HepG2 (cell line): ENCODE results near the gene GP1BA. TPM values are rescaled to one million over a fixed set of nuclear protein-coding genes. Genes with fewer than 3 reads are reported as not detected.

Experiments
- ATAD3A ChIP-seq: sonication (generic); formaldehyde crosslinking; IDR thresholded peaks from 2 replicates; pipeline ENCODE4 v1.4.0; 2020; ENCODE audit warnings: missing genetic modification reagents
- BHLHE40 ChIP-seq: IDR thresholded peaks from 2 replicates; pipeline ENCODE4 v1.6.1; 2011; ENCODE audit warnings: low read length, improper control_type of control experiment
- ERF ChIP-seq: IDR thresholded peaks from 2 replicates; pipeline ENCODE4 v1.6.1; 2018; ENCODE audit warnings: missing biosample characterization, missing genetic modification reagents
- ETV5 ChIP-seq: IDR thresholded peaks from 2 replicates; pipeline ENCODE4 v1.6.1; 2018; ENCODE audit warnings: missing biosample characterization, missing genetic modification reagents, inconsistent platforms, borderline replicate concordance
- FOXJ3 ChIP-seq: sonication (generic); formaldehyde crosslinking; IDR thresholded peaks from 2 replicates; pipeline ENCODE4 v1.4.0; 2020; ENCODE audit warnings: missing genetic modification reagents, mild to moderate bottlenecking, borderline replicate concordance
- GLI4 ChIP-seq: sonication (generic); formaldehyde crosslinking; IDR thresholded peaks from 2 replicates; pipeline ENCODE4 v1.5.1; 2020; ENCODE audit warnings: missing genetic modification reagents, mild to moderate bottlenecking, moderate library complexity, borderline replicate concordance
- HDAC6 ChIP-seq: fragments of 200-600 bp; sonication (generic); IDR thresholded peaks from 2 replicates; pipeline ENCODE4 v1.7.0; 2017; ENCODE audit warnings: mild to moderate bottlenecking, antibody characterized with exemption, low read length, low read depth
- HNRNPK ChIP-seq: fragments of 200-400 bp; formaldehyde crosslinking; IDR thresholded peaks from 2 replicates; pipeline ENCODE4 v1.6.1; 2018; ENCODE audit warnings: low read length, low read depth, moderate library complexity, mild to moderate bottlenecking; ENCODE audit not compliant: poor library complexity, severe bottlenecking
- NCOA2 ChIP-seq: sonication (generic); formaldehyde crosslinking; IDR thresholded peaks from 2 replicates; pipeline ENCODE4 v1.8.0; 2022; ENCODE audit warnings: inconsistent platforms
- PRDM15 ChIP-seq: sonication (generic); formaldehyde crosslinking; IDR thresholded peaks from 2 replicates; pipeline ENCODE4 v1.4.0; 2020; ENCODE audit warnings: missing genetic modification reagents
- PRPF4 ChIP-seq: fragments of 200-400 bp; formaldehyde crosslinking; IDR thresholded peaks from 2 replicates; pipeline ENCODE4 v1.6.1; 2016; ENCODE audit warnings: low read length, low read depth; ENCODE audit not compliant: poor library complexity, severe bottlenecking
- RAD21 ChIP-seq: fragments of 450-650 bp; formaldehyde crosslinking; IDR thresholded peaks from 2 replicates; pipeline ENCODE4 v1.5.0; 2020; ENCODE audit warnings: mild to moderate bottlenecking
- SMARCE1 ChIP-seq: fragments of 450-650 bp; IDR thresholded peaks from 2 replicates; pipeline ENCODE4 v1.6.1; 2017; ENCODE audit warnings: borderline replicate concordance
- TARDBP ChIP-seq: sonication (generic); formaldehyde crosslinking; IDR thresholded peaks from 2 replicates; pipeline ENCODE4 v1.8.0; 2022; ENCODE audit warnings: mild to moderate bottlenecking, missing genetic modification reagents
- ZC3H13 ChIP-seq: sonication (generic); formaldehyde crosslinking; IDR thresholded peaks from 2 replicates; pipeline ENCODE4 v1.8.1; 2023; ENCODE audit warnings: mild to moderate bottlenecking, missing genetic modification reagents, moderate library complexity
- ZFP82 ChIP-seq: sonication (generic); formaldehyde crosslinking; IDR thresholded peaks from 2 replicates; pipeline ENCODE4 v1.5.1; 2020; ENCODE audit warnings: mild to moderate bottlenecking, missing genetic modification reagents, borderline replicate concordance
- ZNF292 ChIP-seq: sonication (generic); formaldehyde crosslinking; IDR thresholded peaks from 2 replicates; pipeline ENCODE4 v1.8.1; 2022; ENCODE audit warnings: mild to moderate bottlenecking, low read depth, missing genetic modification reagents, borderline replicate concordance
- ZNF331 ChIP-seq: sonication (generic); formaldehyde crosslinking; IDR thresholded peaks from 2 replicates; pipeline ENCODE4 v1.4.0; 2020; ENCODE audit warnings: missing genetic modification reagents
- ZNF362 ChIP-seq: sonication (generic); formaldehyde crosslinking; IDR thresholded peaks from 2 replicates; pipeline ENCODE4 v1.4.0; 2020; ENCODE audit warnings: missing genetic modification reagents, mild to moderate bottlenecking, borderline replicate concordance
- ZNF670 ChIP-seq: sonication (generic); formaldehyde crosslinking; IDR thresholded peaks from 2 replicates; pipeline ENCODE4 v1.8.0; 2022; ENCODE audit warnings: mild to moderate bottlenecking, missing genetic modification reagents, borderline replicate concordance
- ZNF672 ChIP-seq: sonication (generic); formaldehyde crosslinking; IDR thresholded peaks from 2 replicates; pipeline ENCODE4 v1.8.1; 2022; ENCODE audit warnings: missing genetic modification reagents
- ZNF891 ChIP-seq: sonication (generic); formaldehyde crosslinking; IDR thresholded peaks from 2 replicates; pipeline ENCODE4 v1.5.0; 2020; ENCODE audit warnings: mild to moderate bottlenecking, missing genetic modification reagents
- ZXDC ChIP-seq: sonication (generic); formaldehyde crosslinking; IDR thresholded peaks from 2 replicates; pipeline ENCODE4 v1.5.0; 2020; ENCODE audit warnings: mild to moderate bottlenecking, missing genetic modification reagents
- polyA plus RNA-seq, 8 experiments: library from polyadenylated mRNA; depleted of rRNA in 3 of 8; stranded (reverse) in 7 of 8; unstranded in 1 of 8; fragments of >200 nt; fragmentation: Illumina TruSeq in 4 of 8; extraction: Trizol in 4 of 8; gene quantifications; 2 replicates each; pipeline versions ENCODE4 v1.2.1 to v1.2.3, GENCODE V29; 2011 to 2016; ENCODE audit warnings: low read depth in 4 of 8, missing spikeins in 1 of 8, mixed read lengths in 1 of 8; ENCODE audit not compliant: insufficient read depth in 1 of 8
- total RNA-seq, 5 experiments: library from RNA; depleted of rRNA; stranded (reverse); fragments of >200 nt; fragmentation: Illumina TruSeq; extraction: Trizol; gene quantifications; 2 replicates each; pipeline ENCODE4 v1.2.3, GENCODE V29; 2016; ENCODE audit warnings: low read depth in 1 of 5
- TF ChIP-seq, protein P1 (sequence below): sonication (generic); formaldehyde crosslinking; IDR thresholded peaks from 2 replicates; pipeline ENCODE4 v1.4.0; 2020; ENCODE audit warnings: missing genetic modification reagents

Gene GP1BA
- total and polyA plus RNA-seq, 2 of the 13 experiments (the other 11 are each of a cell fraction or from before 2014, with no cell fraction given), result not detected

DNA sequence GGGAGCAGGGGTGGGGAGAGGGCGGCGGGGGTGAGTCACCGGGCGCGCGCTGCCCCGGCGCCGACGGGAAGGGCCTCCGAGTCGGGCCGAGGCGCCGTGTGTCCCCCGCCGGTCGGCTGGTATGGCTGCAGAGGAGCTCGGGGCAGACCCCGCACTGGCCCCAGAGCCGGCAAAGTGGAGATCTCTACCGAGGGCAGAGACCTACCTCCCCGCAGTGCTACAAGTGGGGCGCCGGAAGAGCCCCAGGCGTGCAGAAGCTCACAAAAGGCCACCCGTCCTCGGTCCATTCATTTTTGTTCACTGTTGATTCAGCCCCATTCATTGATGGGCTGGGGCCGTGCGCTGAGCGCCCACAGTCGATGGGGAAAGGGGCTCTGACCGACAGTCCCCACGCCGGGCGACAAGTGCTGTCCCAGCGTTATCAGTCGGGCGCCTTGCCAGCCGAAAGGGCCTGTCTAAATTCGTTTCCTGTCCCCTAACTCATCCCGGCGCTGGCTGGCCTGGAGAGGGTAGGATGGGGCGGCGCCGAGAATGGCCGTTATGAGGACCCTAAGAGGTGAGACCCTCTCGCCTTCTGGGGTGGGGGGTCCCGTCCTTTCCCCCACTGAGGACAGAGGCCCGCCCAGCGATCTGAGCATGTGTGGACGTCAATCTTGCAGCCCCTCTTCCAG lies 18.1 kb downstream of the GP1BA start (continued):
- TF ChIP-seq BHLHE40, result no peak
- TF ChIP-seq NCOA2 (CRISPR knock-in tag), result no peak
- TF ChIP-seq PRPF4, result no peak
- TF ChIP-seq ZNF292 (CRISPR knock-in tag), result no peak
- no peak for TF ChIP-seq RAD21 (CRISPR knock-in tag)
- TF ChIP-seq TARDBP (CRISPR knock-in tag), result no peak
- no peak for TF ChIP-seq ZFP82
- no peak for TF ChIP-seq ZNF891
- no peak for TF ChIP-seq ZNF670 (CRISPR knock-in tag)
- TF ChIP-seq GLI4 (CRISPR knock-in tag), result no peak
- no peak for TF ChIP-seq SMARCE1
- no peak for TF ChIP-seq ETV5 (CRISPR knock-in tag)
- no peak for TF ChIP-seq HDAC6
- TF ChIP-seq ZXDC (CRISPR knock-in tag), result no peak
- no peak; the same call in 1 of the 2 replicates for TF ChIP-seq PRDM15 (CRISPR knock-in tag)
- TF ChIP-seq ZNF331 (CRISPR knock-in tag), result no peak
- no peak for TF ChIP-seq ZNF672 (CRISPR knock-in tag)
- no peak; the same call in 1 of the 2 replicates for TF ChIP-seq ZC3H13
- 0 out of 2 replicates have a peak, but pooled peaks have one; percentile 32 for TF ChIP-seq FOXJ3 (CRISPR knock-in tag)
- no peak for TF ChIP-seq ATAD3A
- TF ChIP-seq, protein P1, sequence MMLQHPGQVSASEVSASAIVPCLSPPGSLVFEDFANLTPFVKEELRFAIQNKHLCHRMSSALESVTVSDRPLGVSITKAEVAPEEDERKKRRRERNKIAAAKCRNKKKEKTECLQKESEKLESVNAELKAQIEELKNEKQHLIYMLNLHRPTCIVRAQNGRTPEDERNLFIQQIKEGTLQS (CRISPR knock-in tag), result no peak
- peak; percentile 7 for TF ChIP-seq HNRNPK
- TF ChIP-seq ERF, result no peak
- no peak for TF ChIP-seq ZNF362 (CRISPR knock-in tag)
